ENCODE data around the gene ART1. TPM values are rescaled to one million over a fixed set of nuclear protein-coding genes. Genes with fewer than 3 reads are reported as not detected.

ART1 gene
- total RNA-seq, 1 experiment from 2014 or later: not detected

- TF ChIP-seq, protein P1, sequence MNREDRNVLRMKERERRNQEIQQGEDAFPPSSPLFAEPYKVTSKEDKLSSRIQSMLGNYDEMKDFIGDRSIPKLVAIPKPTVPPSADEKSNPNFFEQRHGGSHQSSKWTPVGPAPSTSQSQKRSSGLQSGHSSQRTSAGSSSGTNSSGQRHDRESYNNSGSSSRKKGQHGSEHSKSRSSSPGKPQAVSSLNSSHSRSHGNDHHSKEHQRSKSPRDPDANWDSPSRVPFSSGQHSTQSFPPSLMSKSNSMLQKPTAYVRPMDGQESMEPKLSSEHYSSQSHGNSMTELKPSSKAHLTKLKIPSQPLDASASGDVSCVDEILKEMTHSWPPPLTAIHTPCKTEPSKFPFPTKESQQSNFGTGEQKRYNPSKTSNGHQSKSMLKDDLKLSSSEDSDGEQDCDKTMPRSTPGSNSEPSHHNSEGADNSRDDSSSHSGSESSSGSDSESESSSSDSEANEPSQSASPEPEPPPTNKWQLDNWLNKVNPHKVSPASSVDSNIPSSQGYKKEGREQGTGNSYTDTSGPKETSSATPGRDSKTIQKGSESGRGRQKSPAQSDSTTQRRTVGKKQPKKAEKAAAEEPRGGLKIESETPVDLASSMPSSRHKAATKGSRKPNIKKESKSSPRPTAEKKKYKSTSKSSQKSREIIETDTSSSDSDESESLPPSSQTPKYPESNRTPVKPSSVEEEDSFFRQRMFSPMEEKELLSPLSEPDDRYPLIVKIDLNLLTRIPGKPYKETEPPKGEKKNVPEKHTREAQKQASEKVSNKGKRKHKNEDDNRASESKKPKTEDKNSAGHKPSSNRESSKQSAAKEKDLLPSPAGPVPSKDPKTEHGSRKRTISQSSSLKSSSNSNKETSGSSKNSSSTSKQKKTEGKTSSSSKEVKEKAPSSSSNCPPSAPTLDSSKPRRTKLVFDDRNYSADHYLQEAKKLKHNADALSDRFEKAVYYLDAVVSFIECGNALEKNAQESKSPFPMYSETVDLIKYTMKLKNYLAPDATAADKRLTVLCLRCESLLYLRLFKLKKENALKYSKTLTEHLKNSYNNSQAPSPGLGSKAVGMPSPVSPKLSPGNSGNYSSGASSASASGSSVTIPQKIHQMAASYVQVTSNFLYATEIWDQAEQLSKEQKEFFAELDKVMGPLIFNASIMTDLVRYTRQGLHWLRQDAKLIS (CRISPR knock-in tag; IDR thresholded peaks at IDR 0.05; ENCODE audit: borderline replicate concordance): no peak
- no peak for TF ChIP-seq GABPB1 (CRISPR knock-in tag; IDR thresholded peaks at IDR 0.05)
- no peak for TF ChIP-seq ZNF232 (CRISPR knock-in tag; IDR thresholded peaks at IDR 0.05)
- TF ChIP-seq, protein P2, sequence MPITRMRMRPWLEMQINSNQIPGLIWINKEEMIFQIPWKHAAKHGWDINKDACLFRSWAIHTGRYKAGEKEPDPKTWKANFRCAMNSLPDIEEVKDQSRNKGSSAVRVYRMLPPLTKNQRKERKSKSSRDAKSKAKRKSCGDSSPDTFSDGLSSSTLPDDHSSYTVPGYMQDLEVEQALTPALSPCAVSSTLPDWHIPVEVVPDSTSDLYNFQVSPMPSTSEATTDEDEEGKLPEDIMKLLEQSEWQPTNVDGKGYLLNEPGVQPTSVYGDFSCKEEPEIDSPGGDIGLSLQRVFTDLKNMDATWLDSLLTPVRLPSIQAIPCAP (CRISPR knock-in tag; IDR thresholded peaks at IDR 0.05): no peak
- no peak for TF ChIP-seq E2F1 (CRISPR knock-in tag; IDR thresholded peaks at IDR 0.05)
- TF ChIP-seq, protein P3, sequence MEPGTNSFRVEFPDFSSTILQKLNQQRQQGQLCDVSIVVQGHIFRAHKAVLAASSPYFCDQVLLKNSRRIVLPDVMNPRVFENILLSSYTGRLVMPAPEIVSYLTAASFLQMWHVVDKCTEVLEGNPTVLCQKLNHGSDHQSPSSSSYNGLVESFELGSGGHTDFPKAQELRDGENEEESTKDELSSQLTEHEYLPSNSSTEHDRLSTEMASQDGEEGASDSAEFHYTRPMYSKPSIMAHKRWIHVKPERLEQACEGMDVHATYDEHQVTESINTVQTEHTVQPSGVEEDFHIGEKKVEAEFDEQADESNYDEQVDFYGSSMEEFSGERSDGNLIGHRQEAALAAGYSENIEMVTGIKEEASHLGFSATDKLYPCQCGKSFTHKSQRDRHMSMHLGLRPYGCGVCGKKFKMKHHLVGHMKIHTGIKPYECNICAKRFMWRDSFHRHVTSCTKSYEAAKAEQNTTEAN (CRISPR knock-in tag; IDR thresholded peaks at IDR 0.05): no peak
- no peak for TF ChIP-seq ZNF396 (CRISPR knock-in tag; IDR thresholded peaks at IDR 0.05; ENCODE audit: borderline replicate concordance)
- TF ChIP-seq HMGXB4 (CRISPR knock-in tag; IDR thresholded peaks at IDR 0.05): no peak
- TF ChIP-seq MXD4 (CRISPR knock-in tag; IDR thresholded peaks at IDR 0.05; ENCODE audit: borderline replicate concordance): no peak
- TF ChIP-seq ARID4B (CRISPR knock-in tag; IDR thresholded peaks at IDR 0.05; ENCODE audit: borderline replicate concordance): no peak
- TF ChIP-seq ZNF281 (CRISPR knock-in tag; IDR thresholded peaks at IDR 0.05): no peak
Observed at GRCh38 chr11:3700410-3700809, 55.5 kb downstream of the ART1 start (continued).
